ENCODE results near the gene ATP5MC2.

- no peak for TF ChIP-seq CTCF (IDR thresholded peaks at IDR 0.05)
- TF ChIP-seq POLR2AphosphoS5 (IDR thresholded peaks at IDR 0.05): no peak
- no peak for TF ChIP-seq POLR2A (IDR thresholded peaks at IDR 0.05)
Measured at GRCh38 chr12:53636641-53637040, 39.2 kb downstream of the ATP5MC2 start.

All from breast epithelium (tissue), 3 donors.